CD4-positive, alpha-beta T cell (primary cell): ENCODE results near the gene FAM131C. TPM values are rescaled to one million over a fixed set of nuclear protein-coding genes. Genes with fewer than 3 reads are reported as not detected.

Experiments
- ATAC-seq: fragments of 200-7000 bp; cut with Tn5 transposase; one replicate; pipeline ENCODE4 v1.10.0; 2022; ENCODE audit warnings: mild to moderate bottlenecking; ENCODE audit not compliant: poor library complexity
- CTCF ChIA-PET: fragments of 350-600 bp; sonication (Branson Sonifier 250); formaldehyde crosslinking; loops from one replicate; lab custom pipeline; 2021; ENCODE audit warnings: antibody characterized with exemption, inconsistent platforms; lab: Charles Lee
- POLR2A ChIA-PET: fragments of 350-600 bp; sonication (Branson Sonifier 250); formaldehyde crosslinking; loops from one replicate; lab custom pipeline; 2021; ENCODE audit warnings: antibody characterized with exemption, inconsistent platforms; lab: Charles Lee
- DNase-seq, 14 experiments: peaks; one replicate each; pipeline ENCODE4 v3.0.0-alpha.2; 2013 to 2020; ENCODE audit warnings: mixed read lengths in 2 of 14
- H3K27ac ChIP-seq, 2 donors: one replicate each; pipeline versions ENCODE4 v1.5.1 to v1.7.0; 2013; ENCODE audit warnings: low read length in 2 of 2, low read depth in 1 of 2, mild to moderate bottlenecking in 1 of 2
- H3K27me3 ChIP-seq, 2 experiments: 1 replicate in 1 of 2; 2 replicates in 1 of 2; pipeline versions ENCODE4 v1.6.1 to v1.7.0; 2013; ENCODE audit warnings: low read length in 2 of 2, control low read depth in 1 of 2, mild to moderate bottlenecking in 1 of 2, moderate library complexity in 1 of 2; ENCODE audit not compliant: insufficient read depth in 2 of 2, control insufficient read depth in 1 of 2
- H3K36me3 ChIP-seq: one replicate; pipeline ENCODE4 v1.6.1; 2013; ENCODE audit warnings: low read length, control low read depth; ENCODE audit not compliant: insufficient read depth
- H3K4me1 ChIP-seq: one replicate; pipeline ENCODE4 v1.6.1; 2013; ENCODE audit warnings: low read length, control low read depth; ENCODE audit not compliant: insufficient read depth
- H3K4me3 ChIP-seq: one replicate; pipeline ENCODE4 v1.5.1; 2013; ENCODE audit warnings: mild to moderate bottlenecking, low read length, moderate library complexity
- H3K9me3 ChIP-seq, 2 experiments: 1 replicate in 1 of 2; 2 replicates in 1 of 2; pipeline versions ENCODE4 v1.6.1 to v1.7.0; 2013; ENCODE audit warnings: low read length in 2 of 2, mild to moderate bottlenecking in 2 of 2, control low read depth in 1 of 2, moderate library complexity in 1 of 2; ENCODE audit not compliant: control insufficient read depth in 1 of 2, insufficient read depth in 1 of 2
- H3K27ac Mint-ChIP-seq: one replicate; pipeline ENCODE4 v1.8.0; 2020; ENCODE audit warnings: mixed read lengths
- H3K27me3 Mint-ChIP-seq: one replicate; pipeline ENCODE4 v1.8.0; 2021; ENCODE audit warnings: mixed read lengths
- H3K36me3 Mint-ChIP-seq: one replicate; pipeline ENCODE4 v1.8.0; 2021; ENCODE audit warnings: low read depth, mixed read lengths
- H3K4me1 Mint-ChIP-seq: one replicate; pipeline ENCODE4 v1.8.0; 2021; ENCODE audit warnings: low read depth, mixed read lengths
- H3K4me3 Mint-ChIP-seq: one replicate; pipeline ENCODE4 v1.8.0; 2020; ENCODE audit warnings: mild to moderate bottlenecking, mixed read lengths
- H3K9me3 Mint-ChIP-seq: one replicate; pipeline ENCODE4 v1.8.0; 2020; ENCODE audit warnings: mixed read lengths
- CTCF ChIP-seq: fragments of 200-600 bp; IDR thresholded peaks from one replicate; pipeline ENCODE4 v1.8.0; 2022; ENCODE audit warnings: antibody characterized with exemption, mild to moderate bottlenecking
- intact Hi-C, 2 experiments: fragments of 100-400 bp; cut with DNase I in 1 of 2; cut with micrococcal nuclease in 1 of 2; formaldehyde crosslinking; loops; one replicate each; pipeline versions ENCODE4 v1.15.1 to v1.9.0; 2023 to 2025; cut with DNase I, micrococcal nuclease
- total RNA-seq, 174 experiments: library from RNA in 2 of 174; stranded (reverse) in 2 of 174; gene quantifications; one replicate each; pipeline ENCODE4 v1.2.3 and lab custom pipeline; 2021 to 2026

The FAM131C gene
- total RNA-seq, 2 experiments from 2014 or later, result not detected

GRCh38 chr1:16087733-16088132 is 14.3 kb upstream of the FAM131C start:
- TF ChIP-seq CTCF, result no peak
- ChIA-PET POLR2A (interaction anchor here (0.6 kb wide), 1 partner anchor 17 kb away, joined by 3 read pairs; no protein-coding TSS in a partner anchor), CTCF (no interaction called here)
- Histone ChIP-seq H3K27me3 (no peaks in the 10 kb centered on the region), H3K27ac (no peak overlapping the region), H3K4me1 (no peaks in the 10 kb centered on the region), H3K36me3 (no peaks in the 10 kb centered on the region), H3K4me3 (no peak overlapping the region), H3K9me3 (no peaks in the 10 kb centered on the region)
- H3K27ac Mint-ChIP-seq, result no peak overlapping the region
- H3K27me3 Mint-ChIP-seq, result no peaks in the 10 kb centered on the region
- intact Hi-C loops, result no loop called here
- ATAC-seq, result no peak
- no peaks in the 10 kb centered on the region for H3K36me3 Mint-ChIP-seq
- DNase-seq, result no peak
- H3K4me3 Mint-ChIP-seq, result no peak overlapping the region
- no peaks in the 10 kb centered on the region for H3K4me1 Mint-ChIP-seq
- no peaks in the 10 kb centered on the region for H3K9me3 Mint-ChIP-seq

- Histone ChIP-seq H3K27ac (no peak overlapping the region), H3K4me3 (no peak overlapping the region), H3K36me3 (no peaks in the 10 kb centered on the region), H3K27me3 (no peaks in the 10 kb centered on the region), H3K4me1 (no peaks in the 10 kb centered on the region), H3K9me3 (no peaks in the 10 kb centered on the region)
- Mint-ChIP-seq H3K27me3 (no peaks in the 10 kb centered on the region), H3K9me3 (no peaks in the 10 kb centered on the region), H3K27ac (no peak overlapping the region), H3K36me3 (no peaks in the 10 kb centered on the region), H3K4me3 (no peak overlapping the region), H3K4me1 (no peaks in the 10 kb centered on the region)
- ChIA-PET POLR2A (no interaction called here), CTCF (no interaction called here)
- peak in 1 of 14 experiments; percentile 4 for DNase-seq
- TF ChIP-seq CTCF, result no peak
- intact Hi-C loops, result no loop called here
- no peak for ATAC-seq
Measured at GRCh38 chr1:16085522-16085921, 12.1 kb upstream of the FAM131C start.

GRCh38 chr1:16083486-16083885 is 10.0 kb upstream of the FAM131C start:
- DNase-seq, result peak in 1 of 14 experiments; percentile 6
- POLR2A ChIA-PET, result no interaction called here
- TF ChIP-seq CTCF, result no peak
- H3K27me3 ChIP-seq, result no peaks in the 10 kb centered on the region
- CTCF ChIA-PET, result interaction anchor here (1.5 kb wide), 1 partner anchor 9 kb away, joined by 3 read pairs; no protein-coding TSS in a partner anchor
- H3K4me1 Mint-ChIP-seq, result no peaks in the 10 kb centered on the region
- H3K4me1 ChIP-seq, result peaks cover 13% of the 10 kb centered on the region
- no peaks in the 10 kb centered on the region for H3K9me3 Mint-ChIP-seq
- ATAC-seq, result no peak
- no peaks in the 10 kb centered on the region for H3K9me3 ChIP-seq
- no peak overlapping the region for H3K4me3 ChIP-seq
- no peaks in the 10 kb centered on the region for H3K36me3 ChIP-seq
- intact Hi-C loops, result loop anchor here in 1 of 2 experiments (5.0 kb wide), 1 partner anchor 279 kb away; no protein-coding TSS in a partner anchor
- no peak overlapping the region for H3K27ac ChIP-seq
- H3K36me3 Mint-ChIP-seq, result no peaks in the 10 kb centered on the region
- no peak overlapping the region for H3K27ac Mint-ChIP-seq
- H3K4me3 Mint-ChIP-seq, result no peak overlapping the region
- no peaks in the 10 kb centered on the region for H3K27me3 Mint-ChIP-seq
